ENCODE measurements around the gene SCLT1. TPM values are rescaled to one million over a fixed set of nuclear protein-coding genes. Genes with fewer than 3 reads are reported as not detected.

SCLT1 gene
- total RNA-seq, 1 experiment from 2014 or later, result 24.1 TPM

DNA sequence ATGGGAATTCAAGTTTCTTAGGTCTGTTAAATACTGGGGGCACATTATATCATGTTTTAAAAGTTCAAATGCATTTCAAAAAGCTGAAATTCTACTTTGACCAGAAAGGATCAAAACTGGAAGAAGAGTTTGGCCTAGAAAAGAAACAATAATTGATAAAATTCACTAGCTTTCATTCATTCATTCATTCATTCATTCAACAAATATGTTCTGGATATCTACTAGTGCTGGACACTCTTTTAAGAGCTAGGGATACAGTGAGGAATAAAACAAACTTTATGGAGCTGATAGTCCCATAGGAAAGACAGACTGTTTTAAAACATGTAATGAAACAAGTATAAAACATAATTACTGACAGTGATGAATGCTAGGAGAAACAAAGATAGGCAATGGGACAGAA, 177.8 kb downstream of the SCLT1 start:
- Histone ChIP-seq H3K36me3 (ENCODE audit: insufficient read depth, low read length, poor library complexity, severe bottlenecking) (no peaks in the 10 kb centered on the region), H3K27ac (ENCODE audit: low read depth, low read length, poor library complexity, severe bottlenecking) (no peak overlapping the region), H3K4me3 (ENCODE audit: low read depth, low read length, poor library complexity, severe bottlenecking) (no peak overlapping the region), H3K4me1 (ENCODE audit: insufficient read depth, low read length, poor library complexity, severe bottlenecking) (no peaks in the 10 kb centered on the region), H3K9me3 (ENCODE audit: low read depth, low read length, poor library complexity, severe bottlenecking) (no peaks in the 10 kb centered on the region), H3K27me3 (replicated peaks; ENCODE audit: insufficient read depth, low read depth, low read length, poor library complexity) (no peaks in the 10 kb centered on the region)
- DNase-seq (ENCODE audit: low spot score), result no peak
- intact Hi-C loops (cut with micrococcal nuclease; ENCODE audit: unreplicated experiment), result no loop called here
- TF ChIP-seq, protein P1, sequence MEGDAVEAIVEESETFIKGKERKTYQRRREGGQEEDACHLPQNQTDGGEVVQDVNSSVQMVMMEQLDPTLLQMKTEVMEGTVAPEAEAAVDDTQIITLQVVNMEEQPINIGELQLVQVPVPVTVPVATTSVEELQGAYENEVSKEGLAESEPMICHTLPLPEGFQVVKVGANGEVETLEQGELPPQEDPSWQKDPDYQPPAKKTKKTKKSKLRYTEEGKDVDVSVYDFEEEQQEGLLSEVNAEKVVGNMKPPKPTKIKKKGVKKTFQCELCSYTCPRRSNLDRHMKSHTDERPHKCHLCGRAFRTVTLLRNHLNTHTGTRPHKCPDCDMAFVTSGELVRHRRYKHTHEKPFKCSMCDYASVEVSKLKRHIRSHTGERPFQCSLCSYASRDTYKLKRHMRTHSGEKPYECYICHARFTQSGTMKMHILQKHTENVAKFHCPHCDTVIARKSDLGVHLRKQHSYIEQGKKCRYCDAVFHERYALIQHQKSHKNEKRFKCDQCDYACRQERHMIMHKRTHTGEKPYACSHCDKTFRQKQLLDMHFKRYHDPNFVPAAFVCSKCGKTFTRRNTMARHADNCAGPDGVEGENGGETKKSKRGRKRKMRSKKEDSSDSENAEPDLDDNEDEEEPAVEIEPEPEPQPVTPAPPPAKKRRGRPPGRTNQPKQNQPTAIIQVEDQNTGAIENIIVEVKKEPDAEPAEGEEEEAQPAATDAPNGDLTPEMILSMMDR (conservative IDR thresholded peaks at IDR 0.05; ENCODE audit: low read depth, low read length), result no peak
- TF ChIP-seq EZH2 (IDR thresholded peaks at IDR 0.05; ENCODE audit: borderline replicate concordance, low read depth, low read length, poor library complexity, severe bottlenecking), result no peak
- CTCF ChIA-PET, result no interaction called here
- POLR2A ChIA-PET (ENCODE audit: low non-redundant PET), result no interaction called here
- BruUV-seq (replicated peaks), result no TSS peak

DNA sequence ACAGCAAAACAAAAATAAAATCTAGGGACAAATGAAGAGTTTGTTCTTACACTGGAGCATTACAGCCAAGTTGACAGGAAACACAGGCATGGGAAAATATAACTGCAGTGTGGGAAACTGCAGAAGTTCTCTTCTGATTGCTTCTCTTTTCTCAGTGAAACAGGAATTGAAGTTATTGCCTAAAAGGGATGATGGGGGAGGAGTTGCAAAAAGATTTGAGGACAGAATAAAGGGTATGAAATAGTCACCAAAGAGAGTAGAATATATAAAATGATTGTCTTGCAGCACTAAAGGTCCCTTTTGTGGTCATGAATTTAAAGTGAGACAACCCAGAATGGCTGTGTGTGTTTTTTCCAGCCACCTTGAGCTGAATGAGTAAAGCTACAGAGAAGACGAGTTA, 180.1 kb downstream of the SCLT1 start:
- BruUV-seq (replicated peaks), result no TSS peak
- intact Hi-C loops (cut with micrococcal nuclease; ENCODE audit: unreplicated experiment), result no loop called here

DNA sequence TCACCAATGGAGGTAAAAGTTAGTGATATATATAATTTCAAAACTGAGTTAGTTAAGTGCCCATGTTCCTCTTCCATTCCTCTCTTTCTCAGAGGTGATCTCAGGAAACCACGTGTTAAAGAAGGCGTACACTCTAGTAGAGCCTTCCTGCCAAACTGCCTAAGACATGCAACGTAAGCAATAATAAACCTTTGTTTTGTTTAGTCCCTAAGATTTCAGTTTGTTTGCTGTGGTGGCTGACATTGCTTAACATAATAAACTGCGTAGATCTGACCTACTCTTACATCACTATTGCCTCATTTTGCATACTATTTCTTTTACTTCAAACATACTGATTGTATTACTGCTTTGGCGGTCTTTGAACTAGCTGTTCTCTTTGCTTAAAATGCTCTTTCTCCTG, 184.6 kb downstream of the SCLT1 start:
- no TSS peak for BruUV-seq (replicated peaks)
- CTCF ChIA-PET, result no interaction called here
- H3K4me3 ChIP-seq (ENCODE audit: low read depth, low read length, poor library complexity, severe bottlenecking), result no peak overlapping the region
- intact Hi-C loops (cut with micrococcal nuclease; ENCODE audit: unreplicated experiment), result no loop called here
- no peak for DNase-seq (ENCODE audit: low spot score)
- H3K4me1 ChIP-seq (ENCODE audit: insufficient read depth, low read length, poor library complexity, severe bottlenecking), result peaks cover 4% of the 10 kb centered on the region
- POLR2A ChIA-PET (ENCODE audit: low non-redundant PET), result no interaction called here
- H3K9me3 ChIP-seq (ENCODE audit: low read depth, low read length, poor library complexity, severe bottlenecking), result no peaks in the 10 kb centered on the region
- no peak for TF ChIP-seq EZH2 (IDR thresholded peaks at IDR 0.05; ENCODE audit: borderline replicate concordance, low read depth, low read length, poor library complexity, severe bottlenecking)
- TF ChIP-seq, protein P1 (conservative IDR thresholded peaks at IDR 0.05; ENCODE audit: low read depth, low read length), result no peak
- no peak overlapping the region for H3K27ac ChIP-seq (ENCODE audit: low read depth, low read length, poor library complexity, severe bottlenecking)
- H3K27me3 ChIP-seq (replicated peaks; ENCODE audit: insufficient read depth, low read depth, low read length, poor library complexity), result no peaks in the 10 kb centered on the region
- H3K36me3 ChIP-seq (ENCODE audit: insufficient read depth, low read length, poor library complexity, severe bottlenecking), result no peaks in the 10 kb centered on the region

More for the DNA sequence above, 180.1 kb downstream of the SCLT1 start:
- Histone ChIP-seq H3K27ac (ENCODE audit: low read depth, low read length, poor library complexity, severe bottlenecking) (no peak overlapping the region), H3K27me3 (replicated peaks; ENCODE audit: insufficient read depth, low read depth, low read length, poor library complexity) (no peaks in the 10 kb centered on the region), H3K9me3 (ENCODE audit: low read depth, low read length, poor library complexity, severe bottlenecking) (no peaks in the 10 kb centered on the region), H3K4me3 (ENCODE audit: low read depth, low read length, poor library complexity, severe bottlenecking) (no peak overlapping the region), H3K4me1 (ENCODE audit: insufficient read depth, low read length, poor library complexity, severe bottlenecking) (no peaks in the 10 kb centered on the region), H3K36me3 (ENCODE audit: insufficient read depth, low read length, poor library complexity, severe bottlenecking) (no peaks in the 10 kb centered on the region)
- DNase-seq (ENCODE audit: low spot score), result no peak
- TF ChIP-seq EZH2 (IDR thresholded peaks at IDR 0.05; ENCODE audit: borderline replicate concordance, low read depth, low read length, poor library complexity, severe bottlenecking), result no peak
- TF ChIP-seq, protein P1 (conservative IDR thresholded peaks at IDR 0.05; ENCODE audit: low read depth, low read length), result no peak
- ChIA-PET CTCF (no interaction called here), POLR2A (ENCODE audit: low non-redundant PET) (no interaction called here)

Measured in A673 (cell line).